ENCODE results near the gene NCK2.

GRCh38 chr2:105751272-105751671 lies 6.6 kb downstream of the NCK2 start:
- TF ChIP-seq CTCF (IDR thresholded peaks at IDR 0.05), result no peak
- no peak for TF ChIP-seq POLR2A (IDR thresholded peaks at IDR 0.05)
